Activated naive CD4-positive, alpha-beta T cell treated with anti-CD3 and anti-CD28 coated beads, Interleukin-2, amount 10 ng/mL, durations not matched to agents 7 days and 5 days (primary cell): Measurements from ENCODE around the gene DSCAM.

Experiments used
- CTCF ChIA-PET: fragments of 350-600 bp; sonication (Branson Sonifier 250); formaldehyde crosslinking; loops from one replicate; lab custom pipeline; 2021; ENCODE audit warnings: antibody characterized with exemption; lab: Charles Lee
- DNase-seq: peaks from one replicate; pipeline ENCODE4 v3.0.0-alpha.2; 2020
- H3K27ac Mint-ChIP-seq: one replicate; pipeline ENCODE4 v1.8.0; 2021; ENCODE audit warnings: mild to moderate bottlenecking, moderate library complexity, mixed read lengths
- H3K27me3 Mint-ChIP-seq: one replicate; pipeline ENCODE4 v1.8.0; 2021; ENCODE audit warnings: mild to moderate bottlenecking, mixed read lengths
- H3K36me3 Mint-ChIP-seq: one replicate; pipeline ENCODE4 v1.8.0; 2021; ENCODE audit warnings: mixed read lengths
- H3K4me1 Mint-ChIP-seq: one replicate; pipeline ENCODE4 v1.8.0; 2021; ENCODE audit warnings: mixed read lengths
- H3K4me3 Mint-ChIP-seq: one replicate; pipeline ENCODE4 v1.8.0; 2021; ENCODE audit warnings: mild to moderate bottlenecking, moderate library complexity, mixed read lengths
- H3K9me3 Mint-ChIP-seq: one replicate; pipeline ENCODE4 v1.8.0; 2021; ENCODE audit warnings: mixed read lengths

The DSCAM gene

GRCh38 chr21:40769231-40769630 is 77.7 kb downstream of the DSCAM start:
- CTCF ChIA-PET: no interaction called here
- H3K4me1 Mint-ChIP-seq: no peaks in the 10 kb centered on the region
- H3K9me3 Mint-ChIP-seq: peaks cover 4% of the 10 kb centered on the region
- H3K4me3 Mint-ChIP-seq: no peak overlapping the region
- no peaks in the 10 kb centered on the region for H3K27me3 Mint-ChIP-seq
- H3K27ac Mint-ChIP-seq: no peak overlapping the region
- no peak for DNase-seq
- no peaks in the 10 kb centered on the region for H3K36me3 Mint-ChIP-seq

GRCh38 chr21:40768056-40768455 is 78.9 kb downstream of the DSCAM start:
- CTCF ChIA-PET: no interaction called here
- Mint-ChIP-seq H3K9me3 (peaks cover 5% of the 10 kb centered on the region), H3K4me3 (no peak overlapping the region), H3K27me3 (no peaks in the 10 kb centered on the region), H3K27ac (no peak overlapping the region), H3K36me3 (no peaks in the 10 kb centered on the region), H3K4me1 (no peaks in the 10 kb centered on the region)
- DNase-seq: no peak

DNA sequence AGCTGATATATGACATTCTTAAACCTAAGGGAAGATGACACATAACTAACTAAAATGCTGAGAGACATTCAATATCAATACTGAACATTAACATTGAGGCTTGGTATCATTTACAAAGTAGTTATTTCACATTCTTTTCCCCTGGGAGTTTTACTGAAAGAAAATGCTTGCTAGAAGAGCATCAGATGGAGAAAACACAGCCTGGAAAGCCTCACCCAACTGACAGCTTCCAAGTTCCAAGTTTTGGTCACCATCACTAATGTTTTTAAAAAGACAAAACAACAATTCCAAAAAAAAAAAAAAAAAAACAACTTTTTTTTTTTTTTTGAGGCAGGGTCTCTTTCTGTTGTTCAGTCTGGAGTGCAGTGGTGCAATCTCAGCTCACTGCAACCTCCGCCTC is 80.6 kb downstream of the DSCAM start:
- H3K4me1 Mint-ChIP-seq: no peaks in the 10 kb centered on the region
- H3K27ac Mint-ChIP-seq: no peak overlapping the region
- H3K36me3 Mint-ChIP-seq: no peaks in the 10 kb centered on the region
- CTCF ChIA-PET: no interaction called here
- H3K9me3 Mint-ChIP-seq: peaks cover 6% of the 10 kb centered on the region
- no peak overlapping the region for H3K4me3 Mint-ChIP-seq
- no peak for DNase-seq
- H3K27me3 Mint-ChIP-seq: no peaks in the 10 kb centered on the region

- CTCF ChIA-PET: no interaction called here
- Mint-ChIP-seq H3K36me3 (no peaks in the 10 kb centered on the region), H3K27me3 (no peaks in the 10 kb centered on the region), H3K27ac (no peak overlapping the region), H3K9me3 (peaks cover 7% of the 10 kb centered on the region), H3K4me3 (no peak overlapping the region), H3K4me1 (no peaks in the 10 kb centered on the region)
- DNase-seq: no peak
These were observed 81.1 kb downstream of the DSCAM start for GRCh38 chr21:40765811-40766210.

DNA sequence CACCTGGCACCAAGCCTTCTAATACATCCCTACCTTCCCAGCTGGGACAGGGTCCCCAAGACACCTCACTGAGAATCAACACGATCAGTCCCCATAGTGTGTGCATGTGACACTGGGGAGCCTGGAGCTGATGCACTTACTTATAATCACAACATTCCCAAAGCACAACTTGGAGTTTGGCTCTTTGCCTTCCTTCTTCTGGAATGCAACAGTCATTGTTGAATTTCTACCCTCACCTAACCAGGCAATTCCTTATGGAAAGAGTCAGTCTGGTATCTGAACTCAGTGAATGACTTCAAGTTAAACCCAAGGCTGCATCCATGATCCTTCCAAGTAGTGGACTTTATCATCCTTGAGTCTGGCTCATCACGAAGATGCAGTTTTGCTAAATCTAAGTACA is 86.1 kb downstream of the DSCAM start:
- no peak for DNase-seq
- Mint-ChIP-seq H3K4me3 (no peak overlapping the region), H3K4me1 (no peaks in the 10 kb centered on the region), H3K9me3 (peaks cover 25% of the 10 kb centered on the region), H3K36me3 (no peaks in the 10 kb centered on the region), H3K27me3 (no peaks in the 10 kb centered on the region), H3K27ac (no peak overlapping the region)
- CTCF ChIA-PET: no interaction called here

GRCh38 chr21:40759061-40759460 is 87.9 kb downstream of the DSCAM start:
- DNase-seq: no peak
- Mint-ChIP-seq H3K4me3 (no peak overlapping the region), H3K27me3 (no peaks in the 10 kb centered on the region), H3K4me1 (no peaks in the 10 kb centered on the region), H3K36me3 (no peaks in the 10 kb centered on the region), H3K27ac (no peak overlapping the region), H3K9me3 (peaks cover 24% of the 10 kb centered on the region)
- CTCF ChIA-PET: no interaction called here

GRCh38 chr21:40757366-40757765 is 89.6 kb downstream of the DSCAM start:
- no peak for DNase-seq
- Mint-ChIP-seq H3K4me3 (no peak overlapping the region), H3K9me3 (peaks cover 21% of the 10 kb centered on the region), H3K4me1 (no peaks in the 10 kb centered on the region), H3K27ac (no peak overlapping the region), H3K36me3 (no peaks in the 10 kb centered on the region), H3K27me3 (no peaks in the 10 kb centered on the region)
- CTCF ChIA-PET: no interaction called here

DNA sequence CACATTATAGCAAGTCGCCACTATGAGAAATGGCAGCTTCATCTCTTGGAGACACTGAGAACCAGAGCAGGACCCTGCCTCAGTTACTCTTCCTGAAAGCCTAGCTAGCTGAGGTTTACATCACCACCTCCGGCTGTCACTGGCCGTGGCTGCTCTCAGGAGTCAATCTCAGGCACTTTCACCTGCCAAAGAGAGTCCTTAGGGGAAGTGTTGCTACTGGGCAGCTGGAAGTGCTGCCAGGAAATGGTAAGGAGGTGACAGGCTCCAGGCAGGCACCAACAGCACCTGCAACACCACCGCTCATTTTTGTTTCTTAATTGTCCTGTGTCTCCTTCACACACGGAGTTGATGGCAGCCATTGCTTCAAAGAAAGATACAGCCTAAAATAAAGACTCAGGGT is 92.5 kb downstream of the DSCAM start:
- Mint-ChIP-seq H3K27ac (no peak overlapping the region), H3K4me3 (no peak overlapping the region), H3K36me3 (no peaks in the 10 kb centered on the region), H3K9me3 (peaks cover 19% of the 10 kb centered on the region), H3K27me3 (no peaks in the 10 kb centered on the region), H3K4me1 (no peaks in the 10 kb centered on the region)
- CTCF ChIA-PET: no interaction called here
- no peak for DNase-seq

- H3K4me3 Mint-ChIP-seq: no peak overlapping the region
- no peaks in the 10 kb centered on the region for H3K27me3 Mint-ChIP-seq
- no peaks in the 10 kb centered on the region for H3K4me1 Mint-ChIP-seq
- peaks cover 15% of the 10 kb centered on the region for H3K9me3 Mint-ChIP-seq
- DNase-seq: no peak
- H3K36me3 Mint-ChIP-seq: no peaks in the 10 kb centered on the region
- CTCF ChIA-PET: no interaction called here
- H3K27ac Mint-ChIP-seq: no peak overlapping the region
These were observed 93.2 kb downstream of the DSCAM start for GRCh38 chr21:40753756-40754155.

GRCh38 chr21:40752125-40752524 is 94.8 kb downstream of the DSCAM start:
- H3K9me3 Mint-ChIP-seq: peaks cover 7% of the 10 kb centered on the region
- H3K27ac Mint-ChIP-seq: no peak overlapping the region
- no peak overlapping the region for H3K4me3 Mint-ChIP-seq
- CTCF ChIA-PET: no interaction called here
- DNase-seq: no peak
- no peaks in the 10 kb centered on the region for H3K27me3 Mint-ChIP-seq
- H3K4me1 Mint-ChIP-seq: no peaks in the 10 kb centered on the region
- no peaks in the 10 kb centered on the region for H3K36me3 Mint-ChIP-seq

GRCh38 chr21:40751221-40751620 is 95.7 kb downstream of the DSCAM start:
- Mint-ChIP-seq H3K9me3 (peaks cover 4% of the 10 kb centered on the region), H3K4me3 (no peak overlapping the region), H3K36me3 (no peaks in the 10 kb centered on the region), H3K27me3 (no peaks in the 10 kb centered on the region), H3K4me1 (no peaks in the 10 kb centered on the region), H3K27ac (no peak overlapping the region)
- CTCF ChIA-PET: no interaction called here
- no peak for DNase-seq

DNA sequence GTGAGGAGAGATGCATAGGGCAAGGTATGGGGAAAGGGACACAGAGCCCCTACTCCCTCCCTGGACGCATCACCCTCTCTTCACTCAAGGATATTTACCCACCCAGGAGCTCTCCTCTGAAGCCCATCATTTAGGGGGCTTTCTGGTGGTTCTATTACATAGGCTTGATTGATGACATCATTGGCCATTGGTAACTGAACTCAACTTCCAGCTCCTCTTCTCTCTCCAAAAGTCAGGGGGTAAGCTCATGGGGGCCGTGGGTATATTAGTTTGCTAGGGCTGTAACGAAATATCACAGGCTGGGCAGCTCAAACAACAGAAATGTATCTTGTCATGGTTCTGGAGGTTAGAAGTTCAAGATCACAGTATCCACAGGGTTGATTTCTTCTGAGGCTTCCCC is 110.8 kb downstream of the DSCAM start:
- H3K27ac Mint-ChIP-seq: no peak overlapping the region
- no peak for DNase-seq
- H3K9me3 Mint-ChIP-seq: no peaks in the 10 kb centered on the region
- no peaks in the 10 kb centered on the region for H3K27me3 Mint-ChIP-seq
- no peak overlapping the region for H3K4me3 Mint-ChIP-seq
- CTCF ChIA-PET: no interaction called here
- H3K36me3 Mint-ChIP-seq: no peaks in the 10 kb centered on the region
- no peaks in the 10 kb centered on the region for H3K4me1 Mint-ChIP-seq

DNA sequence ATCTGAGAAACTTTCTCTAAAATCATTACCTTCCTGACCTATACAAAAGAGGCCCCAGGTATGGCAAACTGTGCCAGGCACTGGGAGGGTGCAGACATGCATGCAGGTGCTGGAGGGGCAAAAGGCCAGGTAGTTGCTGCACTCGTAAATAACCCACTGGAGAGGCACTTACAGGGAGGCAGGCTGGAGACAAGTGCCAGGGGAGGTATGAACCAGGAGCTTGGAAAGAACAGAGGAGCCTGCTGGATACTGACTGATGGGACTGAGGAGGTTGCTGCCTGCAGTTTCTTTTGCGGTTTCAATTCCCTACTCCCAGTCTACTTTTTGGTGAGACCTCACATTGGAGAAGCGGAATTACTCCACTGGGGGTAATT is 113.9 kb downstream of the DSCAM start:
- CTCF ChIA-PET: no interaction called here
- no peaks in the 10 kb centered on the region for H3K4me1 Mint-ChIP-seq

GRCh38 chr21:40732253-40733023 is 114.5 kb downstream of the DSCAM start:
- H3K9me3 Mint-ChIP-seq: peaks cover 6% of the 10 kb centered on the region
- CTCF ChIA-PET: no interaction called here
- H3K27me3 Mint-ChIP-seq: no peaks in the 10 kb centered on the region
- H3K4me3 Mint-ChIP-seq: no peak overlapping the region
- no peak overlapping the region for H3K27ac Mint-ChIP-seq
- H3K36me3 Mint-ChIP-seq: no peaks in the 10 kb centered on the region
- no peak for DNase-seq
- no peaks in the 10 kb centered on the region for H3K4me1 Mint-ChIP-seq

More for the DNA sequence above, 113.9 kb downstream of the DSCAM start:
- Mint-ChIP-seq H3K36me3 (no peaks in the 10 kb centered on the region), H3K27me3 (no peaks in the 10 kb centered on the region), H3K9me3 (peaks cover under 1% of the 10 kb centered on the region), H3K4me3 (no peak overlapping the region), H3K27ac (no peak overlapping the region)
- no peak for DNase-seq

- Mint-ChIP-seq H3K27ac (no peak overlapping the region), H3K4me3 (no peak overlapping the region), H3K27me3 (no peaks in the 10 kb centered on the region), H3K36me3 (no peaks in the 10 kb centered on the region), H3K9me3 (peaks cover 6% of the 10 kb centered on the region), H3K4me1 (no peaks in the 10 kb centered on the region)
- CTCF ChIA-PET: no interaction called here
- no peak for DNase-seq
These were observed 115.8 kb downstream of the DSCAM start for GRCh38 chr21:40731206-40731605.

- CTCF ChIA-PET: no interaction called here
- no peaks in the 10 kb centered on the region for H3K27me3 Mint-ChIP-seq
- no peaks in the 10 kb centered on the region for H3K36me3 Mint-ChIP-seq
- no peak overlapping the region for H3K27ac Mint-ChIP-seq
- no peaks in the 10 kb centered on the region for H3K4me1 Mint-ChIP-seq
- no peak overlapping the region for H3K4me3 Mint-ChIP-seq
- H3K9me3 Mint-ChIP-seq: peaks cover 6% of the 10 kb centered on the region
- DNase-seq: no peak
These were observed 116.5 kb downstream of the DSCAM start for GRCh38 chr21:40730426-40730800.
